ENCODE data around the gene SLU7.

DNA sequence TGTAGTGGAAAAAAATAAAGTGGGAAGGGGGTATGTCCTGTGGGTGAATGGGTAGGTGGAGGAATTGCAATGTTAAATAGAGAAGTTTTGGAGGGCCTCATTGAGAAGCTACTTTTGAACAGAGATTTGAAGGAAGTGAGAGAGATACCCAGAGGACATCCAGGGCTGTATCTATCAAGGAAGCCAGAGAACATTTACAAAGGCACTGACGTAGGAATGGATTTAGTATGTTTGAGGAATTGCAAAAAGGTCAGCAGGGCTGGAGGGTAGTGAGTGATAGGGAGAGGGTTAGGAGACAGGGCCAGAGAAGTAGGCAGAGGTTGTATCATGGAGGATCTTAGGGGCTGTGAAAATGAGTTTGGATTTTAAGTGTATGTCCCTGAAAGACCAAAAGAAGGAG, 16.7 kb upstream of the SLU7 start:
- TF ChIP-seq CTCF (IDR thresholded peaks at IDR 0.05) (no peak), POLR2A (IDR thresholded peaks at IDR 0.05; ENCODE audit: low read depth) (no peak)
